B cell (primary cell): ENCODE results near the gene PHF20. TPM values are rescaled to one million over a fixed set of nuclear protein-coding genes. Genes with fewer than 3 reads are reported as not detected.

ENCODE experiments used
- ATAC-seq: fragments of 200-7000 bp; cut with Tn5 transposase; one replicate; pipeline ENCODE4 v1.10.0; 2021; ENCODE audit warnings: low read depth, mild to moderate bottlenecking, moderate number of reproducible peaks, moderate library complexity
- CTCF ChIA-PET: fragments of 350-600 bp; sonication (Branson Sonifier 250); formaldehyde crosslinking; loops from one replicate; lab custom pipeline; 2021; ENCODE audit warnings: antibody characterized with exemption, inconsistent platforms; lab: Charles Lee
- POLR2A ChIA-PET: fragments of 350-600 bp; sonication (Branson Sonifier 250); formaldehyde crosslinking; loops from one replicate; lab custom pipeline; 2021; ENCODE audit warnings: antibody characterized with exemption; lab: Charles Lee
- DNase-seq: peaks from one replicate; pipeline ENCODE4 v3.0.0; 2013
- H2AFZ ChIP-seq: 2 replicates; pipeline ENCODE4 v1.6.1; 2012; ENCODE audit warnings: mild to moderate bottlenecking, low read depth, low read length; ENCODE audit not compliant: insufficient read depth, poor library complexity, severe bottlenecking
- H3K27ac ChIP-seq, 2 donors: 1 replicate in 1 of 2; 2 replicates in 1 of 2; pipeline ENCODE4 v1.5.1; 2012 to 2013; ENCODE audit warnings: low read length in 2 of 2, mild to moderate bottlenecking in 2 of 2, moderate library complexity in 1 of 2
- H3K27me3 ChIP-seq, 4 experiments: fragments of 200-600 bp in 1 of 4; sonication (generic) in 1 of 4; replicated peaks in 1 of 4; 1 replicate in 2 of 4; 2 replicates in 2 of 4; pipeline versions ENCODE4 v1.6.1 to v1.7.0; 2013 to 2016; ENCODE audit warnings: low read length in 3 of 4, mild to moderate bottlenecking in 2 of 4, mixed read lengths in 1 of 4, moderate library complexity in 1 of 4; ENCODE audit not compliant: insufficient read depth in 4 of 4, control insufficient read depth in 3 of 4; ENCODE audit errors: control extremely low read depth in 1 of 4
- H3K36me3 ChIP-seq, 2 experiments: replicated peaks in 1 of 2; 1 replicate in 1 of 2; 2 replicates in 1 of 2; pipeline versions ENCODE4 v1.6.1 to v1.7.1; 2013; ENCODE audit warnings: low read length in 1 of 2; ENCODE audit not compliant: insufficient read depth in 2 of 2, control insufficient read depth in 1 of 2; ENCODE audit errors: control extremely low read depth in 1 of 2, extremely low read depth in 1 of 2
- H3K4me1 ChIP-seq, 2 donors: fragments of 200-600 bp in 1 of 2; sonication (generic) in 1 of 2; 1 replicate in 1 of 2; 2 replicates in 1 of 2; pipeline versions ENCODE4 v1.5.1 to v1.6.1; 2013 to 2017; ENCODE audit warnings: low read length in 2 of 2; ENCODE audit not compliant: control insufficient read depth in 2 of 2, insufficient read depth in 2 of 2
- H3K4me2 ChIP-seq: replicated peaks from 2 replicates; pipeline ENCODE3; 2012; ENCODE audit warnings: mild to moderate bottlenecking, low read depth, low read length; ENCODE audit not compliant: poor library complexity, severe bottlenecking
- H3K4me3 ChIP-seq, 5 experiments: fragments of 200-600 bp in 1 of 5; sonication (generic) in 1 of 5; 1 replicate in 3 of 5; 2 replicates in 2 of 5; pipeline versions ENCODE4 v1.5.1 to v1.7.0; 2011 to 2016; ENCODE audit warnings: low read length in 4 of 5, mild to moderate bottlenecking in 4 of 5, low read depth in 2 of 5, control low read depth in 1 of 5, moderate library complexity in 1 of 5; ENCODE audit not compliant: insufficient read depth in 1 of 5; ENCODE audit errors: control extremely low read depth in 1 of 5, extremely low read depth in 1 of 5
- H3K79me2 ChIP-seq: fragments of 200-600 bp; sonication (generic); one replicate; pipeline ENCODE4 v1.6.0; 2016; ENCODE audit warnings: low read length; ENCODE audit not compliant: control insufficient read depth, insufficient read depth
- H3K9ac ChIP-seq: fragments of 200-600 bp; sonication (generic); 2 replicates; pipeline ENCODE4 v1.6.1; 2017; ENCODE audit warnings: mild to moderate bottlenecking, low read length, moderate library complexity
- H3K9me3 ChIP-seq, 3 donors: one replicate each; pipeline versions ENCODE4 v1.6.1 to v1.7.1; 2013; ENCODE audit warnings: low read length in 2 of 3; ENCODE audit not compliant: control insufficient read depth in 2 of 3, insufficient read depth in 1 of 3; ENCODE audit errors: control extremely low read depth in 1 of 3
- H4K20me1 ChIP-seq: 2 replicates; pipeline ENCODE4 v1.6.0; 2012; ENCODE audit warnings: mild to moderate bottlenecking, low read length; ENCODE audit not compliant: insufficient read depth, control insufficient read depth, poor library complexity, severe bottlenecking
- H3K27ac Mint-ChIP-seq: one replicate; pipeline ENCODE4 v1.8.0; 2021; ENCODE audit warnings: mixed read lengths
- H3K27me3 Mint-ChIP-seq: one replicate; pipeline ENCODE4 v1.8.0; 2021; ENCODE audit warnings: mixed read lengths
- H3K4me1 Mint-ChIP-seq: one replicate; pipeline ENCODE4 v1.8.0; 2021; ENCODE audit warnings: mixed read lengths
- H3K4me3 Mint-ChIP-seq: one replicate; pipeline ENCODE4 v1.8.0; 2021; ENCODE audit warnings: mixed read lengths
- H3K9me3 Mint-ChIP-seq: one replicate; pipeline ENCODE4 v1.8.0; 2022; ENCODE audit warnings: mixed read lengths; ENCODE audit not compliant: insufficient read depth
- CTCF ChIP-seq: fragments of 200-600 bp; IDR thresholded peaks from one replicate; pipeline ENCODE4 v1.8.0; 2022; ENCODE audit warnings: antibody characterized with exemption, mild to moderate bottlenecking
- EZH2 ChIP-seq: IDR thresholded peaks from 2 replicates; pipeline ENCODE4 v1.6.1; 2012; ENCODE audit warnings: borderline replicate concordance, low read depth, mild to moderate bottlenecking, moderate library complexity, low read length; ENCODE audit not compliant: insufficient read depth, poor library complexity, severe bottlenecking
- WGBS: methylation state at CpG from one replicate; pipeline ENCODE4 v1.1.5; 2013; ENCODE audit warnings: missing lambda C conversion rate; ENCODE audit not compliant: insufficient coverage; 5-methylcytosine and 5-hydroxymethylcytosine counted together
- intact Hi-C: fragments of 100-400 bp; cut with micrococcal nuclease; formaldehyde crosslinking; loops from one replicate; pipeline ENCODE4 v1.10.0; 2022
- polyA plus RNA-seq: library from polyadenylated mRNA; depleted of rRNA; stranded (reverse); fragments of >200 nt; gene quantifications from 2 replicates; pipeline ENCODE4 v1.2.3, GENCODE V29; 2012
- total RNA-seq, 2 donors: library from RNA; stranded (reverse); fragments of 120-200 nt in 1 of 2; gene quantifications; 1 replicate in 1 of 2; 2 replicates in 1 of 2; pipeline versions ENCODE4 v1.2.3 to v1.2.4, GENCODE V29; 2013 to 2022

The PHF20 gene
- total and polyA plus RNA-seq, 2 donors (not counting 1 experiment from before 2014, with no cell fraction given) = 53.6 to 92.3 TPM

- TF ChIP-seq CTCF (no peak), EZH2 (no peak)
- CTCF ChIA-PET = no interaction called here
- no peak for ATAC-seq
Measured at GRCh38 chr20:35968930-35969329, 197.1 kb downstream of the PHF20 start.

GRCh38 chr20:35971981-35972380, 200.2 kb downstream of the PHF20 start:
- H2AFZ ChIP-seq = no peak overlapping the region
- H3K79me2 ChIP-seq = no peaks in the 10 kb centered on the region
- H3K27ac Mint-ChIP-seq = no peak overlapping the region
- no peak overlapping the region for H3K4me3 ChIP-seq
- no peaks in the 10 kb centered on the region for H3K4me1 Mint-ChIP-seq
- no peaks in the 10 kb centered on the region for H3K27me3 ChIP-seq
- DNase-seq (no peak), ATAC-seq (no peak)
- H3K9ac ChIP-seq = no peak overlapping the region
- 100% methylated on average over 1 of the region's 2 CpGs for WGBS
- H3K4me3 Mint-ChIP-seq = no peak overlapping the region
- intact Hi-C loops = no loop called here
- ChIA-PET POLR2A (no interaction called here), CTCF (interaction anchor here (1.9 kb wide), 1 partner anchor 18 kb away, joined by 6 read pairs; the partner anchor contains the start of gene SCAND1)
- no peaks in the 10 kb centered on the region for H3K4me1 ChIP-seq
- H3K36me3 ChIP-seq = no peaks in the 10 kb centered on the region
- H3K27ac ChIP-seq = no peak overlapping the region
- H4K20me1 ChIP-seq = no peaks in the 10 kb centered on the region
- peaks cover 7% of the 10 kb centered on the region for H3K27me3 Mint-ChIP-seq
- H3K4me2 ChIP-seq = no peak overlapping the region
- no peaks in the 10 kb centered on the region for H3K9me3 ChIP-seq
- H3K9me3 Mint-ChIP-seq = no peaks in the 10 kb centered on the region
- TF ChIP-seq EZH2 (no peak), CTCF (no peak)

More at GRCh38 chr20:35968930-35969329, 197.1 kb downstream of the PHF20 start:
- Mint-ChIP-seq H3K27me3 (peaks cover 7% of the 10 kb centered on the region), H3K9me3 (no peaks in the 10 kb centered on the region), H3K4me3 (no peak overlapping the region), H3K27ac (no peak overlapping the region), H3K4me1 (no peaks in the 10 kb centered on the region)
- no peak overlapping the region for H3K4me3 ChIP-seq
- no peak for DNase-seq
- H3K9ac ChIP-seq = no peak overlapping the region
- no peaks in the 10 kb centered on the region for H3K27me3 ChIP-seq
- POLR2A ChIA-PET = no interaction called here
- H3K27ac ChIP-seq = no peak overlapping the region
- no peaks in the 10 kb centered on the region for H3K36me3 ChIP-seq
- no peak overlapping the region for H3K4me2 ChIP-seq
- H4K20me1 ChIP-seq = no peaks in the 10 kb centered on the region
- no peak overlapping the region for H2AFZ ChIP-seq
- H3K4me1 ChIP-seq = no peaks in the 10 kb centered on the region
- no peaks in the 10 kb centered on the region for H3K9me3 ChIP-seq
- no CpG with 5 or more reads among the region's 1 CpG for whole genome bisulfite sequencing
- intact Hi-C loops = no loop called here
- H3K79me2 ChIP-seq = no peaks in the 10 kb centered on the region
